ENCODE measurements around the gene ACADVL.
"Not testable (repeated sequence)": the region's sequence is repeated elsewhere in the genome, so short reads cannot be mapped to it uniquely, and the experiment has no call there.

Gene ACADVL

DNA sequence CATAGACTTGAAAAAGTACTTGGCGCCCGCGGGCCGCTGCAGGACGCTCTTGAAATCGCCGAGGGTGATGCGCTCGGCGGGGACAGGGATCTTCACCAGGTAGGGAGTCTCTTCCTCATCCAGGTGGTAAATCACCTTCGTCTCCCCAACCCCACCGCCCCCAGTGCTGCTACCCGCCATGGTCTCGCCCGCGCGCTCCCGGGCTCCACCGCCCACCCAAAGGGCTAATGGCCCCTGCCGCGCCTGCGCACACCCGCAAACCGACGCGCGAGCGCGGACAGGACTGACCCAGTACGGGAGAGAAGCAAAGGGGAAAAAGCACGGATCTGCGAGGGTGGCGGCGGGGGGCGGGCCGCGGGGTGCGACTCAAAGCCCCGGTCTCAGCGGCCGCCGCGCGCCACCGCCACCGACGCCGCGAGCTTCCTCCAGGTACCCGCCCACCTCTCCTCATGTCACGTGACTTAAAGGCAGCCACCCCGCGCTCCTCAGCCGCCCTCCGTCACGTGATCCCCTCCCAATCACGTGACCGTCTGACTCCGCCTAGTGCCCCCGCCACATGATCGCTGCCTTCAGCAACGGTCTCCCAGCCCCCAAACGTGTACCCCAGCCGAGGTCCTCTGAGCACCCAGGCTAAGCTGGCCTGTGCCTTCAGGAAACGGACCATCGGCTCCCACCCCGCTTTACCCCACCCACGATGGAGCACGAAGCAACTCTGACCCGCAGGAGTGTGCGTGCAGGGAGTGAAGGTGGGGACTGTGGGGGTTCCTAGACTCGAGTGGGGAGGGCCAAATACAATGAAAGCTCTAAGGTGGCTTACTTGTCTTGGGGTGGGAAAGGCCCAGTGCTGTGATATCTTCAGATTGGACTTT is 14.6 kb downstream of the ACADVL start, which contains the start of gene DVL2:
DVL2 (minus strand) TSS at position 435 of the 869 bp plus-strand sequence; CDS start at position 180, 255 bp downstream.
- DNase-seq (ENCODE audit: low read depth in 2 of 3, low spot score in 2 of 3) = peak; percentile 78 to 94 (median 84)

- DNase-seq (ENCODE audit: low read depth in 2 of 3, low spot score in 2 of 3) = no peak
Observed at GRCh38 chr17:7235693-7236665, 16.2 kb downstream of the ACADVL start.

DNA sequence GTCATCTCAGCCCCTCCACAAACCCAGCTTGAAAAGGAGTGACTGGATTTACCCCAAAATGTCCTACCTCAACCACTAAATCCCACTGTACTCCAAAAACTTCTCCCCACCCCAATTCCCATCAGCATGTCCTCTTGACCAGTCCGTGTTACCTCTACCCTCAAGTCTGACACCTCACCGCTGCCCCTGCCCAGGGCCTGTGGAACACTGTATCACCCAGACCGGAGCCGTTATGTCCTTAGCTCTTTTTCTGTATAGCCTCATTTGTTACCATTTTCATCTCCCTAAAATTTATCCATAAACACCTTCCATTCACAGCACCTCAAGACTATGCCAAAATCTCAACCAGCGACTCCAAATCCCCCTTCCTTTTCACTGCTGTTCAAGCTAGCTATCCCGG is 17.1 kb downstream of the ACADVL start:
- DNase-seq (ENCODE audit: low read depth in 2 of 3, low spot score in 2 of 3) = no peak

DNA sequence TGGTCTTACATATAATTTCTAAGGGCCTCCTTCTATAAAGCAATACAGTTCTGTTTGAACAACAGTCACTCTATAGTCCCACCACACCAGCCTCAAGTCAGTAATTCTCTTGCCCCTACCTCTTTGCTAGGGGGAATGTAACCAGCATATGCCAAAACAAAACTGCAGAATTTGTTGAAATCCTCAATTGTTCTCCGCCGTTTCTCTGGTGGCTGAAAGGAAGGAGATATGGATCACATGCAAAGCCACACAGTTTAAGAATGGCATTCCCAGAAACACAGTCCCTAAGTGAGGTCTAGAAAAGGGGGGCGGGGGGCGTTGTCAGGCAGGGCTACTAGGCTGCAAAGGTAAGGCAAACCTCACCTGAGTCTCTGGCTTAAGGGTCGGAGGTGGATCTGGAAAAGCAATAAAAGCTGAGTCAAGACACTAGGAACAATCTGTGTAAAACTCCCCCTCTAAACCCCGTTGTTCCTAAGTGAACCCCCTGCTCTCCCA is 17.6 kb downstream of the ACADVL start:
- no peak for DNase-seq (ENCODE audit: low read depth in 2 of 3, low spot score in 2 of 3)

- peak; percentile 70 to 79 (median 70) for DNase-seq (ENCODE audit: low read depth in 2 of 3, low spot score in 2 of 3)
Observed at GRCh38 chr17:7237761-7238419, 18.2 kb downstream of the ACADVL start.

GRCh38 chr17:7238420-7239090 is 18.8 kb downstream of the ACADVL start:
- DNase-seq (ENCODE audit: low read depth in 2 of 3, low spot score in 2 of 3) = no peak

GRCh38 chr17:7239091-7240027 is 19.6 kb downstream of the ACADVL start, which contains the start of gene PHF23:
Gene PHF23, minus strand, starts transcription at chr17:7239457. Its CDS starts 178 bp downstream, at chr17:7239279.
- DNase-seq (ENCODE audit: low read depth in 2 of 3, low spot score in 2 of 3) = peak; percentile 83 to 97 (median 92)

- DNase-seq (ENCODE audit: low read depth in 2 of 3, low spot score in 2 of 3) = no peak
Observed at GRCh38 chr17:7240375-7240774, 20.6 kb downstream of the ACADVL start.

GRCh38 chr17:7241090-7241733 is 21.5 kb downstream of the ACADVL start:
- DNase-seq (ENCODE audit: low read depth in 2 of 3, low spot score in 2 of 3) = no peak

DNA sequence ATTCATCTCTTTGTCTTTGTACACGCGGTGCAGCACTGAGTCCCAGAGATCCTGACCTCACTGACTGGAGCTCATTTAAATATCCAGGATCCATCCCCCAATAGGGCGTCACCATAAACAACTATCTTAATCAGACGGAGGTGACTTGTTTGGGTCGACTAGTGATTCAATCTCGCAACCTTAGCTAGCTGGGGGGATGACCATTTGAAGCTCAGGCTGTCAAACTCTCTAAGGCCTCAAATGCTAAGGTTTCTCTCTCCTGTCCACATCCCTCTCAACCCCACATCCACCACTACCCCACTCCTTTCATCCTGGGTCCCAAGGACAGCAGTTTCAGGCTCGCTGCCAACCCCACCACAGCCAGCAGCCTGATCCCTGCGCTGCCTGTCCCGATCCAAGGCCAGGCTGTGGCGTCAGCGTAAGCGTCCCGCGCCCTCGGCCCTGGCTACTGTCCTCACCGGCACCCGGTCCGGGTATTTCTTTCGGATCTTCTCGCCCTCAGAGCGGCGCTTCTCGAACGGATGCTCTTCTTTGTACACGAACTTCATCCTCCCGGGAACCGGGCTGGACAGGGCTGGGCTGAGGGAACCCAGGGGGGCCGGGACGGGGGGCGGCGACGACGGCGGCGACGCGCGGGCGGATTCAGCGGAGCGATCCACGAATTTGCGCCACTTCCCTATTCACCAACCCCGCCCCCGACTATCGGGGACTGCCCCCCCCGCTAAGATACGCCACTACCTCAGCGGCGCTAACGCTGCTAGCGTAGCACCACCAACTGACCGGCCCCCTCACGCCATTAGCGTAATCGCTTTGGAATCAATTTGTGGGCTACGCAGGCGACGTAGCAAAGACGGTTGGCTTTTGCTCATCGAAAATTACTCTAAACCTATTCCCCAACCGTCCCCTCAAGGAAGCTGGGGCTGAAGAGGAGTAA is 22.3 kb downstream of the ACADVL start, which contains the start of gene GABARAP:
GABARAP (minus strand) TSS at position 667 of the 934 bp plus-strand sequence; CDS start at position 548, 119 bp downstream.
- DNase-seq (ENCODE audit: low read depth in 2 of 3, low spot score in 2 of 3) = peak; percentile 76 to 98 (median 93)

DNA sequence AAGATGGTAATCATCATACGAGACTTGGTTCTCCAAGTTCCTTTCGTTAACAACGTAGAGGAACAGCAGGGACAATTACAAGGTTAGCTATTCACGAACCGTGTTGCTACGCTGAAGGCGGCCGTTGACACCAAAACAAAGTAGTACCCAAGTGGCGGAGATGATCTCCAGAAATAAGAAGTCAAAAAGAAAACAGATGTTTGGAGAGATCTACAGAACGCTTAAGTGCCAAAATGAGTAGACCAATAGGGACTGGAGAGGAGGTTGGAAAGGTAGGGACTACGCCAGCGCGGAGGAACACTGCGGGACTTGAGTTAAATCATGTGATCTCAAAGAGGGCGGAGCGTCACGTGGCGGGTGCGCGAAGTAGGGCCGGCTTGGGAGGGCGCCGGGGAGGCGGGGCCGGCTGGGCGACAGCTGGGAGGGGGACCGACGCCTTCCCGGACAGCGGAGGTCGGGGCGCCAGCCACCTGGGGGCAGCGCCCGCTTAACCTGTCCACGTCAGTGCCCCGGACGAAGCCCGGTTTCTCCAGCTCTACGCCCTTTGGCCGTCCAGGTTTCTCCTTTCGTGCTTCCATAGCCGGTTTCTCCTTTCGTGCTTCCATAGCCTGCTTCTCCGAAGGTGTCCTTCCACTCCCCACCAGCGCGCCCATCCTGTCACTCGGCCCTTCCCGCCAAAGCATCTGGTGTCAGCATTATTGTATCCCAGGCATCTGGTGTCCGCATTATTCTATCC is 23.1 kb downstream of the ACADVL start:
- peak; percentile 79 to 89 (median 86) for DNase-seq (ENCODE audit: low read depth in 2 of 3, low spot score in 2 of 3)

- DNase-seq (ENCODE audit: low read depth in 2 of 3, low spot score in 2 of 3) = no peak
Observed at GRCh38 chr17:7243453-7243729, 23.7 kb downstream of the ACADVL start.

DNA sequence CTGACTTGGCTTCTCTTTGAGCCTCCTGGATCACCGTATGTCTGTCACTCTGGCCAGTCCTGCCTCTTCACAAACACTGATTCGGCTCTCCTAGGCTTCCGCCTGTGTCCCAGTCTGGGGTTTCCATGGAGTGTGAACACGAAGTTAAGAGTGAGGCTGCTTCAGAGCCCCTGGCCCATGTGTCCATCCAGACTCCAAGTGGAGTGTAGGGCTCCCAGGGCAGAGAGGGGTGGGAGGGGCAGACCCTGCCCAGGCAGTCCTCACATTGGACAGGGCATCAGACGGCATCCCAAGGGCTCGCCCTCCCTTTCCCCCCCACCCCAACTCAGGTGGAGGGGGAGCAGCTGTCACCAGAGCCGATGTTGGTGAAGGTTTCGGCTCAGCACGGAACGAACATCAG is 24.1 kb downstream of the ACADVL start:
- DNase-seq (ENCODE audit: low read depth in 2 of 3, low spot score in 2 of 3) = not testable (repeated sequence)

DNA sequence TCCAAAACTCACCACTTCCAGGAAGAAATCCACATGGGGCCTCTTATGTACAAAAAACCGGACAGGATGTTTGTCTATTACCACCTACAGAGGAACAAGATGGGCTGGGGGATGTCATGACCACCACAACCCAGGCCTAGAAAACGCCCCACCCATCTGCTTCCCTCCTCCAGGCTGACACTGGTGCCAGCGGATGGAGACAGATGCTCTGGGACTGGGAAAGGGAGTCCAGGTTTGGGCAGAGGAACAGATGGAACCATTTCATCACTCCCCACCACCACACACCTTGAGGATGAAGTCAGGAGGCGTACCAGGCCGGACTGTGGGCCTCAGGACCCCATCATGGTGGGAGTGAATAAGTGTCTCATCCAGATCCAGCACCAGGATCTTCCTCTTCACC is 27.0 kb downstream of the ACADVL start:
- DNase-seq (ENCODE audit: low read depth in 2 of 3, low spot score in 2 of 3) = no peak

GRCh38 chr17:7248796-7249195 is 29.1 kb downstream of the ACADVL start:
- DNase-seq (ENCODE audit: low read depth in 2 of 3, low spot score in 2 of 3) = no peak

DNA sequence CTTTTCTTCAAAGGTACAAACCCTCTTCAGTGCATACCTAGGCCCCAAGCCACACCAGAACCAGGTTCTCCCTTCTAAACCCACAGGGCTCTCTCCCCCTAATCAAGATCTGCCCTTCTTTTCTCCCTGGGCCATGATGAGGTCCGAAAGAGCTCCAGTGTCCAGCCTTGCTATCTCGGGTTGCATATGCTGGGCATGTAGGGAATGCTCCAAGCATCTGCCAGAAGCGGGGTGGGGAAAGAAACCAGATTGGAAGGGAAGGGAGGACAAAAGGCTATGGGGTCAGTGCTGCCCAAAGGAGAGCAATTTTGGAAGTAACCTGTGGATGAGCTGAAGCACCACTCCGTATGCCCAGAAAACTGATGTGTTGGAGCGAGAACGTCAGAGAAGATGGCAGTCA is 29.5 kb downstream of the ACADVL start:
- DNase-seq (ENCODE audit: low read depth in 2 of 3, low spot score in 2 of 3) = no peak

GRCh38 chr17:7249830-7250229 is 30.1 kb downstream of the ACADVL start:
- no peak for DNase-seq (ENCODE audit: low read depth in 2 of 3, low spot score in 2 of 3)
